LNCAP (cell line): ENCODE measurements around the gene DOCK2.

ENCODE experiments used
- TF ChIP-seq, protein P1 (sequence below): fragments of 450-650 bp; IDR thresholded peaks from 2 replicates; pipeline ENCODE4 v1.5.1; 2017; ENCODE audit warnings: mild to moderate bottlenecking

The DOCK2 gene

DNA sequence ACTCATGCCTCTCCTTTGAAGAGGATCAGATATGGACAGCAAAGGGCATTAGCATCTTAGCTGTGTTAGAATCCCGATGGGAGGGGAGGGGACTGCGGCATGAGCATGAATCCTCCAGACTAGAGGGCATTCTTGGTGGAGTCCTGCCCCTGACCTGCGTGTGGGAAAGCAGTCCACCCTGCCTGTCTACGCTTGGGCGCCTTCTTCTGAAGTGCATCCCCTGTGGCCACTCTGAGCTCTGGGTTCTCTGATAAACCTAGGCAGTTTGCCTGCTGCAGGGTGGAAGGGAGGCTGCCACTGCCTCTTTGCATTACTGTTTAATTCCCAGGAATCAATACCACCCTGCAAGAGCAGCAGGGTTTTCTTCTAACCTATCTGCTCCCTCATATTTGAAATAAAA, 173.9 kb downstream of the DOCK2 start:
- TF ChIP-seq, protein P1, sequence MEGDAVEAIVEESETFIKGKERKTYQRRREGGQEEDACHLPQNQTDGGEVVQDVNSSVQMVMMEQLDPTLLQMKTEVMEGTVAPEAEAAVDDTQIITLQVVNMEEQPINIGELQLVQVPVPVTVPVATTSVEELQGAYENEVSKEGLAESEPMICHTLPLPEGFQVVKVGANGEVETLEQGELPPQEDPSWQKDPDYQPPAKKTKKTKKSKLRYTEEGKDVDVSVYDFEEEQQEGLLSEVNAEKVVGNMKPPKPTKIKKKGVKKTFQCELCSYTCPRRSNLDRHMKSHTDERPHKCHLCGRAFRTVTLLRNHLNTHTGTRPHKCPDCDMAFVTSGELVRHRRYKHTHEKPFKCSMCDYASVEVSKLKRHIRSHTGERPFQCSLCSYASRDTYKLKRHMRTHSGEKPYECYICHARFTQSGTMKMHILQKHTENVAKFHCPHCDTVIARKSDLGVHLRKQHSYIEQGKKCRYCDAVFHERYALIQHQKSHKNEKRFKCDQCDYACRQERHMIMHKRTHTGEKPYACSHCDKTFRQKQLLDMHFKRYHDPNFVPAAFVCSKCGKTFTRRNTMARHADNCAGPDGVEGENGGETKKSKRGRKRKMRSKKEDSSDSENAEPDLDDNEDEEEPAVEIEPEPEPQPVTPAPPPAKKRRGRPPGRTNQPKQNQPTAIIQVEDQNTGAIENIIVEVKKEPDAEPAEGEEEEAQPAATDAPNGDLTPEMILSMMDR = no peak

DNA sequence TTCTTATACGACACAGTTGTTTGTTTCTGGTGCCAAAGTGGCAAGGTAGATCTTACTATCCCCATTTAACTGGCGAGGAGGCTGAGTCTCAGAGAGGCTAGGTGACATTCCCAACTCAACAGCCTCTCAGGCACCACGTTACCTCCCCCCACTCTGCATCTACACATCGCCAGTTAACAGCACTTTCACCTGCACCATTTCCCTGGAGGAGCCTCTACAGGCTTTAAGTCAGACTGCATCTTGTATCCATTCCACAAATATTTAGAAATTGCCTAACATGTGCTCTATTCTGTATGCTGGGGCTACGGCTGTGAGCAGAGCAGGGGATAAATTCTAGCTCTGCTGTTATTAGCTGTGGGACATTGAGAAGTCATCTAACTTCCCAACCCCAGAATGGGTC, 174.6 kb downstream of the DOCK2 start:
- TF ChIP-seq, protein P1 = no peak

DNA sequence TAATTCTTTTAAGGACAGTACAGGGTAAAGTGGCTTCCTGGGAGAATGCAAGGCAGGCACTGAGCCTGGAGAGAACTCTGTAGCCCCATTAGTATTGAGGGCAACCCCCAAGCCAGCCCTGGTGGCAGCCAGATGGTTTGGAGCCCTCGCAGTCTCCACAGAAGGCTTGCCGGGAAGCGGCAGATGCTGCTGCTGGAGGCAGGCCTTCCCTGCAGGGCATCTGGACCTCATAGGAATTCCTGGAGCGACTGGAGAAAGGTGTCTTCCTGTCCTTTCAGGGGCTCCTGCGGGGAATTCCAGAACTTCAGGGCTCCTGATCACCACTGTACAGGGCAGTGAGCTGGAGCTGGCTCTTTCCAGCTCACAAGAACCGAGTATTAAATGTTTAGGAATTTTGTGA, 175.7 kb downstream of the DOCK2 start:
- TF ChIP-seq, protein P1 = no peak

DNA sequence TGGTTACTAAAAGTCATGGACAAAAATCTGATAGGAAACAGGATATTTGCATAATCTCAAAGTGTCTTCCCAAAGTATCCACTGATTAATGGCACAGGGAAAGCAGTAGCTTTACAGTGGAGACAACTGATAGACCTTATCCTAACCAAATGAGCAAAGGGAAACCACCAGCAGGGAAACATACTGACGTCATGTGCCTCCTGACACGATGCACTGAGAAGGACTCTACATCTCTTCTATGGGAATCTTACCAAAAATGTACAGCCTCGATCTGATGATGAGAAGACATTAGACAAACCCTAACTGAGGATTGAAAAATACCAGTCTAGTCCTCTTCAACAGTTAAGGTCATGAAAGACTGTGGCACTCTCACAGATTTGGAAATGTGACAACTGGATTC, 177.0 kb downstream of the DOCK2 start:
- TF ChIP-seq, protein P1 = no peak

DNA sequence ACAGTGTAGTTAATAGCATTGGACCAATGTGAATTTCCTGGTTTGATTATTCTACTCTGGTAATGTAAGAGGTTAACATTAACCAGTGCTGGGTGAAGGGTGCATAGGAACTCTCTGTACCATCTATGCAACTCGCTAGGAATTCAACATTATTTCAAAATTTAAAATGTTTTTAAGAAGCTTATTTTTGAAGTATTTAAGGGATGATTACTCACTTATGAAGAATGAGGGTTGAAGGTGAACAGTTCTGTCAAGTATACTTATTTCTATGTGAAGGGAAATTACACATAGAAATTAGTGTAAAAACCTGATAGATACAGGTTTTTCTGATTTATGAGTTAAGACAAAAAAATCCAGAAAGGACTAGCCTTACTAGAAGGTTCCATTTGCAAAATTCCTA, 177.4 kb downstream of the DOCK2 start:
- TF ChIP-seq, protein P1 = no peak

DNA sequence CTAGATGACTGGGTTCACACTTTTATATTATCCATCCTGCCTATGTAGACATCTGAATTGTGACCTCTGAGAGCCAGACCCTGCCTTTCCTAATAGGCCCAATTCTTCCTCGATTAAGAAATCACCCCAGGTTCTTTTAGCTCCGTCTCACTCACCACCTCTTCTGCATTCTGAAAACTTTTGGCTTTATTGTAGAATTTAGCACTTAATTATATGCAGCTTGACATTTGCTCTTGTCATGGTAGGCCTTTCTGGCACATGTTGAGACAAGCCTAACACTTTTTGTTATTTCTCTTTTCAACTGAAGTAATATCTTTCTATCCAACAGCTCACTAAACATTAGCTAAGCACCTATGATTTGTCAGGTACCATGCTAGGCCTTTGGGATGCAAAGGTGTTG, 180.0 kb downstream of the DOCK2 start:
- TF ChIP-seq, protein P1 = no peak

DNA sequence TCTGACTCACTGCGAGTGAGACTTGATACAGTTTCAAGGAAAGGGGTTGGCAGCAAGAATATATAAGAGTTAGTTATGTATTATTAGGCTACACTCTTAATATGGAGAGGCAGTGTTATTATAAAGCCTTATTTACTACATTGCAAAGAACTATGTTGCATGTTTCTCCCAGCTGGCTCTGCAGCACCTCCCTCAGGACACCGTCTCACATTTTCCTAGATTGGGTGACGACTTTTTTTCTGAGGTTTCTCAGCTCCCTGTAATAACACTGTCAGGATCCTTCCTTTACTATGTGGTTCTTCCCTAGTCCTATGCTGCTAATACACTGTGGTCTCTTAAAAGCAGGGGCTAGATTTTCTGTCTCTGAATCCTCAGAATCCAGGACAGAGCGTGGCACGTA, 189.5 kb downstream of the DOCK2 start:
- TF ChIP-seq, protein P1 = no peak

DNA sequence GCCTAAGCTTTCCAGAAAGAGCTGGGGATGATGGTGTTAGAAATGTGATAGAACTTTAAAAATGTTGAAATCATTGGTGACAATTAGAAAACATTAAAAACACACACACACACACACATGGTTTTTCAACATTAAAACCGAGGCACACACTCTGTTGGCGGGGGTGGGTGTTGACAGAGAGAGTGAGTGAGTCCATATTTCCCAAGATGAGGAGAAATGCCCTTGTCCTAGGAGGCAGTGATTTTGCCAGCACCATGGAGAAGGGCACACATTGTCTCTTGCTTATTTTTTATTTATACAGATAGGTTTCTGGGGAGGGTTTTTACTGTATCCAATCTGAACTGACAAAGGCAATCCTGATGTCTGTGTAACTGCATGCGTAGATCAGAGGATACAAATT, 190.7 kb downstream of the DOCK2 start:
- TF ChIP-seq, protein P1 = no peak
